Loucy (cell line): Measurements from ENCODE around the gene BTBD16.

Experiments used
- H2AFZ ChIP-seq: fragments of 200-600 bp; sonication (generic); 2 replicates; pipeline ENCODE4 v1.6.0; 2016; ENCODE audit warnings: antibody characterized with exemption, mild to moderate bottlenecking, low read length, moderate library complexity
- H3F3A ChIP-seq: fragments of 200-600 bp; 2 replicates; pipeline ENCODE4 v1.6.0; 2016; ENCODE audit warnings: antibody characterized with exemption, low read depth, mild to moderate bottlenecking
- H3K27me3 ChIP-seq: fragments of 200-600 bp; sonication (generic); 2 replicates; pipeline ENCODE4 v1.6.1; 2014; ENCODE audit warnings: low read length, mild to moderate bottlenecking; ENCODE audit not compliant: insufficient read depth, poor library complexity, severe bottlenecking
- H3K36me3 ChIP-seq: fragments of 200-600 bp; sonication (generic); 2 replicates; pipeline ENCODE4 v1.6.1; 2016; ENCODE audit warnings: low read length; ENCODE audit not compliant: insufficient read depth
- H3K4me1 ChIP-seq: fragments of 200-600 bp; sonication (generic); 2 replicates; pipeline ENCODE4 v1.5.1; 2014; ENCODE audit warnings: low read length, mild to moderate bottlenecking; ENCODE audit not compliant: insufficient read depth, poor library complexity, severe bottlenecking
- H3K4me2 ChIP-seq: fragments of 200-600 bp; sonication (generic); 2 replicates; pipeline ENCODE4 v1.6.0; 2014; ENCODE audit warnings: antibody characterized with exemption, low read length, low read depth, mild to moderate bottlenecking; ENCODE audit not compliant: poor library complexity, severe bottlenecking
- H3K4me3 ChIP-seq: fragments of 200-600 bp; sonication (generic); 2 replicates; pipeline ENCODE4 v1.5.1; 2014; ENCODE audit warnings: low read length, mild to moderate bottlenecking, mixed read lengths; ENCODE audit not compliant: poor library complexity, severe bottlenecking
- H3K79me2 ChIP-seq: fragments of 200-600 bp; sonication (generic); 2 replicates; pipeline ENCODE4 v1.6.1; 2014; ENCODE audit warnings: low read length; ENCODE audit not compliant: insufficient read depth
- H3K9ac ChIP-seq: fragments of 200-600 bp; sonication (generic); 2 replicates; pipeline ENCODE4 v1.6.0; 2014; ENCODE audit warnings: mild to moderate bottlenecking, low read depth, low read length, moderate library complexity; ENCODE audit not compliant: poor library complexity, severe bottlenecking
- H3K9me2 ChIP-seq: fragments of 200-600 bp; sonication (generic); replicated peaks from 2 replicates; pipeline ENCODE4 v1.6.1; 2016; ENCODE audit warnings: low read depth, low read length, mixed read lengths
- H3K9me3 ChIP-seq: fragments of 200-600 bp; sonication (generic); 2 replicates; pipeline ENCODE4 v1.6.1; 2014; ENCODE audit warnings: mild to moderate bottlenecking, antibody characterized with exemption, low read length, low read depth; ENCODE audit not compliant: insufficient read depth
- H4K20me1 ChIP-seq: fragments of 200-600 bp; sonication (generic); 2 replicates; pipeline ENCODE4 v1.6.0; 2014; ENCODE audit warnings: antibody characterized with exemption, low read length, mild to moderate bottlenecking; ENCODE audit not compliant: insufficient read depth, poor library complexity, severe bottlenecking
- EZH2phosphoT487 ChIP-seq: fragments of 200-600 bp; IDR thresholded peaks from 2 replicates; pipeline ENCODE4 v1.6.1; 2018; ENCODE audit warnings: antibody characterized with exemption, mild to moderate bottlenecking, moderate library complexity, borderline replicate concordance
- TF ChIP-seq, protein P1 (sequence below): fragments of 200-600 bp; sonication (generic); conservative IDR thresholded peaks from 2 replicates; pipeline ENCODE4 v1.5.1; 2014; ENCODE audit warnings: mild to moderate bottlenecking, antibody characterized with exemption, low read length

BTBD16 gene

GRCh38 chr10:122374859-122375678, 104.0 kb downstream of the BTBD16 start:
- no peaks in the 10 kb centered on the region for H3F3A ChIP-seq
- no peak for TF ChIP-seq EZH2phosphoT487
- TF ChIP-seq, protein P1, sequence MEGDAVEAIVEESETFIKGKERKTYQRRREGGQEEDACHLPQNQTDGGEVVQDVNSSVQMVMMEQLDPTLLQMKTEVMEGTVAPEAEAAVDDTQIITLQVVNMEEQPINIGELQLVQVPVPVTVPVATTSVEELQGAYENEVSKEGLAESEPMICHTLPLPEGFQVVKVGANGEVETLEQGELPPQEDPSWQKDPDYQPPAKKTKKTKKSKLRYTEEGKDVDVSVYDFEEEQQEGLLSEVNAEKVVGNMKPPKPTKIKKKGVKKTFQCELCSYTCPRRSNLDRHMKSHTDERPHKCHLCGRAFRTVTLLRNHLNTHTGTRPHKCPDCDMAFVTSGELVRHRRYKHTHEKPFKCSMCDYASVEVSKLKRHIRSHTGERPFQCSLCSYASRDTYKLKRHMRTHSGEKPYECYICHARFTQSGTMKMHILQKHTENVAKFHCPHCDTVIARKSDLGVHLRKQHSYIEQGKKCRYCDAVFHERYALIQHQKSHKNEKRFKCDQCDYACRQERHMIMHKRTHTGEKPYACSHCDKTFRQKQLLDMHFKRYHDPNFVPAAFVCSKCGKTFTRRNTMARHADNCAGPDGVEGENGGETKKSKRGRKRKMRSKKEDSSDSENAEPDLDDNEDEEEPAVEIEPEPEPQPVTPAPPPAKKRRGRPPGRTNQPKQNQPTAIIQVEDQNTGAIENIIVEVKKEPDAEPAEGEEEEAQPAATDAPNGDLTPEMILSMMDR, result no peak
- H3K4me2 ChIP-seq, result no peak overlapping the region
- no peaks in the 10 kb centered on the region for H3K4me1 ChIP-seq
- H4K20me1 ChIP-seq, result no peaks in the 10 kb centered on the region
- no peaks in the 10 kb centered on the region for H3K9me3 ChIP-seq
- H3K27me3 ChIP-seq, result no peaks in the 10 kb centered on the region
- no peak overlapping the region for H3K4me3 ChIP-seq
- no peaks in the 10 kb centered on the region for H3K36me3 ChIP-seq
- no peak overlapping the region for H3K9ac ChIP-seq
- no peaks in the 10 kb centered on the region for H3K79me2 ChIP-seq
- H2AFZ ChIP-seq, result no peak overlapping the region
- no peaks in the 10 kb centered on the region for H3K9me2 ChIP-seq

- H3K9me3 ChIP-seq, result no peaks in the 10 kb centered on the region
- H3K9ac ChIP-seq, result no peak overlapping the region
- no peaks in the 10 kb centered on the region for H3K9me2 ChIP-seq
- H4K20me1 ChIP-seq, result no peaks in the 10 kb centered on the region
- H2AFZ ChIP-seq, result no peak overlapping the region
- H3K4me2 ChIP-seq, result no peak overlapping the region
- TF ChIP-seq, protein P1, result no peak
- no peak for TF ChIP-seq EZH2phosphoT487
- no peaks in the 10 kb centered on the region for H3F3A ChIP-seq
- no peaks in the 10 kb centered on the region for H3K36me3 ChIP-seq
- H3K4me3 ChIP-seq, result no peak overlapping the region
- no peaks in the 10 kb centered on the region for H3K79me2 ChIP-seq
- no peaks in the 10 kb centered on the region for H3K4me1 ChIP-seq
- no peaks in the 10 kb centered on the region for H3K27me3 ChIP-seq
Observed at GRCh38 chr10:122375679-122376160, 104.6 kb downstream of the BTBD16 start.

DNA sequence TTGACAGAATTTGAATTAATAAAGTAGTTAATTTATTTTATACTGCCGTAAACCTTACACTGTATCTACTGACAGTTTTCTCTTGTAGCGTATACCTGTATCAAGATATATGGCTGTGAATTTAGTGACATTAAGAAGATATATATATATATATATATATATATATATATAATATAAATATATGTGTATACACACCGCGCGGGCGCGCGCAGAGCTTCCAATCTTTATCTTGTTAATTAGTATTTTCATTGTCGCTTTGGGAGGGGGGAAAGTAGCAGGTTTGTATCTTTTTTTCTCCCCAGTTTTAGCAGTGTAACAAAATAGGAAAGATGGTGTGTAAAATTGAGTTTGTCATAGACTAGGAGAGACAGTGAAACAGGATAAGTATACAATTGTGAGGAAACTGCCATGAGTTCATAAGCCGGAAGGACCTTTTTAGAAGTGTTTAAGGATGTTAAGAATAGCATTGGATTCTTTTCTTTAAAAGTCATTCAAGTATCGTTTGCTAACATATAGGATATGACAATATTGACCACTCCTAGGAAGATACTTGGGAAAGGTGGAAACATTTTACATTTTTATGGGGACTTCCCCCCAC, 105.4 kb downstream of the BTBD16 start:
- H3K4me3 ChIP-seq, result no peak overlapping the region
- H3K9me2 ChIP-seq, result no peaks in the 10 kb centered on the region
- H2AFZ ChIP-seq, result no peak overlapping the region
- no peaks in the 10 kb centered on the region for H3K79me2 ChIP-seq
- H3K36me3 ChIP-seq, result no peaks in the 10 kb centered on the region
- H3K4me1 ChIP-seq, result no peaks in the 10 kb centered on the region
- no peaks in the 10 kb centered on the region for H4K20me1 ChIP-seq
- H3K9ac ChIP-seq, result no peak overlapping the region
- H3K27me3 ChIP-seq, result no peaks in the 10 kb centered on the region
- no peaks in the 10 kb centered on the region for H3F3A ChIP-seq
- no peak overlapping the region for H3K4me2 ChIP-seq
- TF ChIP-seq, protein P1, result no peak
- TF ChIP-seq EZH2phosphoT487, result no peak
- H3K9me3 ChIP-seq, result no peaks in the 10 kb centered on the region
